Measurements from ENCODE around the gene PLEKHB1.

DNA sequence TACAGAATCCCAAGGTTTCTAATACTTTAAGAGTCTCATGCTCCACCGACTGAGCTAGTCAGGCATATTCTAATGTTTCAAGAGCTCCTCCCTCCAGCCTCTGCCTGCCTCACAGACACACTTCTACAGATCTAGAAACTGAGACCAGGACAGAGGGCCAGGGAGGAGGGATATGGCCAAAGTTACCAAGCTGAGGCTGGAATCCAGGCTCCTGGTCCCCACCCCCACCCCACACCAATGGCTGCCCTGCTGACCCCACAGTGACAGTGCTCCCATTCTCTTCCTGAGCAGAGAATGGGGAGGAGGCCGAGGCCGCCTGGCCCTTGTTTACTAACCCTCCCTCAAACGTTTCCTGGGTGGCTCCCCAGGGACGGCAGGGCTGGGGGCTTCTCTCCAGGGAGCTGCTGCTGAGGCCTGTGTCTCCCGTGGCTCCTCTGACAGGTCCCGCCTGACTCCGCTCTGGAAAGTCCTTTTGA lies 2.2 kb downstream of the PLEKHB1 start:
- TF ChIP-seq, protein P1, sequence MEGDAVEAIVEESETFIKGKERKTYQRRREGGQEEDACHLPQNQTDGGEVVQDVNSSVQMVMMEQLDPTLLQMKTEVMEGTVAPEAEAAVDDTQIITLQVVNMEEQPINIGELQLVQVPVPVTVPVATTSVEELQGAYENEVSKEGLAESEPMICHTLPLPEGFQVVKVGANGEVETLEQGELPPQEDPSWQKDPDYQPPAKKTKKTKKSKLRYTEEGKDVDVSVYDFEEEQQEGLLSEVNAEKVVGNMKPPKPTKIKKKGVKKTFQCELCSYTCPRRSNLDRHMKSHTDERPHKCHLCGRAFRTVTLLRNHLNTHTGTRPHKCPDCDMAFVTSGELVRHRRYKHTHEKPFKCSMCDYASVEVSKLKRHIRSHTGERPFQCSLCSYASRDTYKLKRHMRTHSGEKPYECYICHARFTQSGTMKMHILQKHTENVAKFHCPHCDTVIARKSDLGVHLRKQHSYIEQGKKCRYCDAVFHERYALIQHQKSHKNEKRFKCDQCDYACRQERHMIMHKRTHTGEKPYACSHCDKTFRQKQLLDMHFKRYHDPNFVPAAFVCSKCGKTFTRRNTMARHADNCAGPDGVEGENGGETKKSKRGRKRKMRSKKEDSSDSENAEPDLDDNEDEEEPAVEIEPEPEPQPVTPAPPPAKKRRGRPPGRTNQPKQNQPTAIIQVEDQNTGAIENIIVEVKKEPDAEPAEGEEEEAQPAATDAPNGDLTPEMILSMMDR (IDR thresholded peaks at IDR 0.05) = no peak
- TF ChIP-seq POLR2A (IDR thresholded peaks at IDR 0.05) = no peak

Data from ovary (tissue), 3 donors.